Large intestine (tissue), 3 donors: ENCODE data around the gene MARCHF9. TPM values are rescaled to one million over a fixed set of nuclear protein-coding genes. Genes with fewer than 3 reads are reported as not detected.

ENCODE experiments used
- DNase-seq, 2 donors: peaks; one replicate each; pipeline versions ENCODE4 v3.0.0 to v3.0.0-alpha.2; 2013
- H3K27ac ChIP-seq: one replicate; pipeline ENCODE4 v1.5.1; 2013; ENCODE audit warnings: low read length
- H3K27me3 ChIP-seq: 2 replicates; pipeline ENCODE4 v1.6.1; 2013; ENCODE audit warnings: low read length; ENCODE audit not compliant: control insufficient read depth, insufficient read depth
- H3K36me3 ChIP-seq: 2 replicates; pipeline ENCODE4 v1.6.1; 2013; ENCODE audit warnings: low read length; ENCODE audit not compliant: control insufficient read depth, insufficient read depth
- H3K4me1 ChIP-seq: one replicate; pipeline ENCODE4 v1.6.1; 2013; ENCODE audit warnings: low read length; ENCODE audit not compliant: control insufficient read depth, insufficient read depth
- H3K4me3 ChIP-seq: one replicate; pipeline ENCODE4 v1.5.1; 2013; ENCODE audit warnings: low read length
- H3K9me3 ChIP-seq: one replicate; pipeline ENCODE4 v1.6.1; 2013; ENCODE audit warnings: mild to moderate bottlenecking, low read depth, low read length, moderate library complexity; ENCODE audit not compliant: control insufficient read depth
- WGBS: methylation state at CpG from one replicate; pipeline ENCODE4 v1.1.5; 2013; ENCODE audit warnings: low lambda C conversion rate; ENCODE audit not compliant: insufficient coverage; 5-methylcytosine and 5-hydroxymethylcytosine counted together
- polyA plus RNA-seq: library from polyadenylated mRNA; unstranded; fragments of 120-200 nt; gene quantifications from one replicate; pipeline ENCODE4 v1.2.1, GENCODE V29; 2013

The MARCHF9 gene
- polyA plus RNA-seq, 1 donor, result 28.1 TPM

DNA sequence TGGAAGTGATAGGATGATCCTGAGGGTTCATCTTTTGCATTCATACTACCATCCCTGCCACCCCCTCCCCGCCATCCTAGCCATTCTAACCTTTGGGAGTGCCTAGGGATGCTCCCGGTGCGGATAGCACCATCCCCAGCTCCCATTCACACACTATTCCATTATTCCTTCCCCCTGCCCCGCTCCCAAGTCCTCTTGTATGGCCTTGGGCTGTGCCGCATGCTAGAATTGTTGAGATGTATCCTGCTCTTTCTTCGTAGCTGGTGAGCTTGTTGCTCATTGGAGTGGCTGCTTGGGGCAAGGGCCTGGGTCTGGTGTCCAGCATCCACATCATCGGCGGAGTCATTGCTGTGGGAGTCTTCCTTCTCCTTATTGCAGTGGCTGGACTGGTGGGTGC lies 9.4 kb upstream of the MARCHF9 start:
- 0% methylated on average over 2 of the region's 8 CpGs for WGBS

DNA sequence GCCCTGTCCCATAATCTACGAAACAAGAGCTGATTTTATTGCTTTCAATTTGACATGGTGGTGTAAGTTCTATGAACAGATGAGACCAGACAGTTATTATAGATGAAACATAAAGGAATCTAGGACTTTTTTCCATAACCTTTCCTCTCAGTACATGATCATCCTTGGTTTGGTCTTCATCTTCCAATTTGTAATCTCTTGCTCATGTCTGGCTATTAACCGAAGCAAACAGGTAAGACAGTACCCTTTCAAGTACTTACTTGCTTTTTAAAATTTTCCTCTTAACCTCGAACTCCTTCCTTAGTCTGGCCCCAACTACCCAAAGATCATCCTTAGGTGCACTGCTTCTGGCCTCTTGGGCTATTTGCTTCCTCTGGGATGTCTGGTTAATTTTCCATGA lies 8.9 kb upstream of the MARCHF9 start:
- Histone ChIP-seq H3K9me3 (no peaks in the 10 kb centered on the region), H3K36me3 (peaks cover 43% of the 10 kb centered on the region), H3K4me3 (peak overlapping the region; percentile 92), H3K27ac (no peak overlapping the region), H3K27me3 (peaks cover 18% of the 10 kb centered on the region), H3K4me1 (peaks cover 19% of the 10 kb centered on the region)
- DNase-seq, result no peak
- 78% methylated on average over 2 of the region's 3 CpGs for WGBS

More for the DNA sequence above, 9.4 kb upstream of the MARCHF9 start:
- Histone ChIP-seq H3K27me3 (peaks cover 23% of the 10 kb centered on the region), H3K36me3 (peaks cover 38% of the 10 kb centered on the region), H3K4me3 (peak overlapping the region; percentile 92), H3K4me1 (peaks cover 14% of the 10 kb centered on the region), H3K27ac (peak overlapping the region; percentile 90), H3K9me3 (no peaks in the 10 kb centered on the region)
- DNase-seq, result no peak

DNA sequence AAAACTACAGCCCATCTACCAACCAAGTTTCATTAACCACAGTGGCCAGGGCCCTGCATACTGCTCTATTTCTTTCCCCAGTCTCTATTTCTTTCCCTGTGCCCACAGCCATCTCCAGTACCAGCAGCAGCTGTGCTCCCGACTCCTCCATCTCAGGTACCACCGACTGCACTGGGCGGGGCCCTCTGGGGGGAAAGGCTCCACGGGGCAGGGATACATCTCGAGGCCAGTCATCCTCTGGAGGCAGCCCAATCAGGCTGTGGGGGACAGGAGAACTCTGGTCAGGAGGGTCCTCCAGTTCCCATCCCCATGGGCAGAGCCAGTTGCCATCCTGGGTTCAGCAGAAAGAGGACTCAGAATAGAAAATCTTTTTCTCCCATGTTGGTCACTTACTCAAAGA lies 5.8 kb upstream of the MARCHF9 start:
- DNase-seq, result no peak
- H3K27ac ChIP-seq, result no peak overlapping the region
- H3K4me1 ChIP-seq, result peaks cover 36% of the 10 kb centered on the region
- no peak overlapping the region for H3K4me3 ChIP-seq
- no peaks in the 10 kb centered on the region for H3K27me3 ChIP-seq
- H3K36me3 ChIP-seq, result peaks cover 44% of the 10 kb centered on the region
- no CpG with 5 or more reads among the region's 5 CpGs for WGBS
- H3K9me3 ChIP-seq, result no peaks in the 10 kb centered on the region

DNA sequence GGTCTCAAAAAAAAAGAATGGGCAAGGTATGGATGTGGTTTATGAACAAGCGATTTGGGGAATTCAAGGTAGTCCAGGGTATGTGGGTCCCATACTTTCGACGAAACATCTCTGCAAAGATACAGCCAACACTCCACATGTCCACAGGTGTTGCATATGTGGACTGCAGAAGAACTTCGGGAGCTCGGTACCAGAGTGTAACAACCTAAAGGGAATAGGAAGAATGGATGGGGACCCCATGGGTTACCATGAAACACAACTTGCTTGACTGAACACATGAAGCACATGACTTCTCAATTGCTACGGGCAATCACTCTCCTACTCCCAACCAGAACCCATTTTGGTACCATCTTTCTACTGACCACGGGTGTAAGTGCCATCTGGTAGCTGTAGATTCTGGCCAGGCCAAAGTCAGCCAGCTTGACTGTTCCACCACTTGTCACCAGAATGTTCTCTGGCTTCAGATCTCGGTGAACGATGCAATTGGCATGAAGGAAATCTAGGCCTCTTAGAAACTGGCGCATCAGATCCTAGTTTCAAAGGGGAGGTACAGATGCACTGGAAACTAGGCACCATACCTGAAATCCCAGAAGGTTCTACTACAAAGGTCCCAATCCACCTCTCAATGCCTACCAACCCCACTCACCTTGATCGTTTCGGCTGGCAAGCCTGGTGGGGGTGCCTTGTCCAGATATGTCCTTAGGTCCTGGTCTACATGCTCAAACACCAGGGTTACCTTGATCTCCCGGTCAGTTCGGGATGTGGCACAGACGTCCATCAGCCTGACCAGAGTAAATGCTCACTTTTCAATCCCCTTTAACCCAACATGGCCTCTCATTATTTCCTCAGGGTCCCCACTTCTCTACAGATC lies 4.1 kb upstream of the MARCHF9 start:
- 100% methylated on average over 2 of the region's 15 CpGs for WGBS
- Histone ChIP-seq H3K27ac (peak overlapping the region; percentile 95), H3K27me3 (no peaks in the 10 kb centered on the region), H3K4me3 (peak overlapping the region; percentile 75), H3K9me3 (no peaks in the 10 kb centered on the region), H3K4me1 (peaks cover 34% of the 10 kb centered on the region), H3K36me3 (peaks cover 44% of the 10 kb centered on the region)
- DNase-seq, result no peak

DNA sequence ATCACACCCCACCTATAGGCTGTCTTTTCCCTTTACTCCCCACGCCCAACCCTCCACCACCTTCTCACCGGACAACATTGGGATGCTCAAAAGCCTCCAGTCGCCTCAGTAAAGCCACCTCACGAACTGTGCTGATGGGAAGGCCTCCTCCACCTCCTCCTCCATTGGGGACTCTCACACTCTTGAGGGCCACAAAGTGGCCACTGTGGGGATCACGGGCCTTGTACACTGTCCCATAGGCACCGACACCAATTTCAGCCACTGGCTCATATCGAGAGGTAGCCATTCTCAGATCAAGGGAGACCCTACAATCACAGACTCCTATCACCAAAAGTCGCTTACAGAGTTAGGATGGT lies 3.5 kb upstream of the MARCHF9 start:
- Histone ChIP-seq H3K36me3 (peaks cover 41% of the 10 kb centered on the region), H3K27me3 (no peaks in the 10 kb centered on the region)

DNA sequence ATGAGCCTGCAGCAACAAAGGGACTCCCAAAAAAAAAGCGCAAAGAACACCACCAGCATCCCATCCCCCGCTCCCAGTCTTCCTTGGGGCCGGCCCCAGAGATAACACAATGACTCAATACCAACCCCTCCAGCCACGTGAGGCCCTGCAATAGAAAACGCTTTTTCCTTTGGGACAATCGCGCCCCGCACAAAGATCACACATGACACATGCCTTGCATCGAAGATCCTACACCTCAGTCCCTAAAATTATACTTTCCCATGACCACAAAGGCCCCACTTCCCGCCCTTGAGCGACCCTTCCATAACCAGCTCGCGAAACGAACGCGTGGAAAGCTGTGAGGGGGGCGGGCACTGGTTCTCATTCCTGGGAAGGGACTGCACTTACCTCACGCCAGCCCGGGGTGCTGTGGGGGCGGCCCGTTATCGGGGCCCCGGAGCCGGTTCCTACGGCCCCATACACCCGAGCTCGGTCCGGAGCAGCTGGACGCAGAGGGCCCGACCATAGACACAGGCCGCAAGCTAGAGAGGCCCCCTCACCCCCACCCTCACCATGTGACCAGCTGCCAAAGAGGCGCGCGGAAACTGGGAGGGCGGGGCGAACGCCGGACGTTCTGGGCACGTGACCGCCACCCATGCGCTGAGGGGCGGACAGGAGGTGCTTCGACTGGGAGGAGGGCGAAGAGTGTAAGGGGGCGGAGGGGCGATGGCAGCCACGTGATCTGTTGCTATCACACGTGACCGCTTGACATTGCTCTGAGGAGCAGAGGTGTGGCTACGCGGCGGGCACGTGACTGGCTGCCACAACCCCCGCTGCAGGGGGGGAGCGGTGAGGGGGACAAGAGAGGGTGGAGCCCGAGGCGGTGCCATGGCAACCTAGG lies 2.9 kb upstream of the MARCHF9 start, which contains the start of gene CDK4:
CDK4 (minus strand) TSS at position 523 of the 880 bp plus-strand sequence. CDS start 593 bp downstream, outside the sequence.
- peak within 1 kb of the TSS; percentile 75 for H3K4me3 ChIP-seq
- peak within 1 kb of the TSS; percentile 95 for H3K27ac ChIP-seq
- H3K36me3 ChIP-seq, result peaks cover 36% of the 10 kb centered on the region
- H3K9me3 ChIP-seq, result no peaks in the 10 kb centered on the region
- peak; percentile 100 for DNase-seq
- H3K4me1 ChIP-seq, result peaks cover 35% of the 10 kb centered on the region
- no peaks in the 10 kb centered on the region for H3K27me3 ChIP-seq
- no CpG with 5 or more reads among the region's 58 CpGs for WGBS

More for the DNA sequence above, 3.5 kb upstream of the MARCHF9 start:
- Histone ChIP-seq H3K4me3 (peak overlapping the region; percentile 75), H3K4me1 (peaks cover 35% of the 10 kb centered on the region), H3K9me3 (no peaks in the 10 kb centered on the region), H3K27ac (peak overlapping the region; percentile 95)
- no peak for DNase-seq
- WGBS, result no CpG with 5 or more reads among the region's 8 CpGs

DNA sequence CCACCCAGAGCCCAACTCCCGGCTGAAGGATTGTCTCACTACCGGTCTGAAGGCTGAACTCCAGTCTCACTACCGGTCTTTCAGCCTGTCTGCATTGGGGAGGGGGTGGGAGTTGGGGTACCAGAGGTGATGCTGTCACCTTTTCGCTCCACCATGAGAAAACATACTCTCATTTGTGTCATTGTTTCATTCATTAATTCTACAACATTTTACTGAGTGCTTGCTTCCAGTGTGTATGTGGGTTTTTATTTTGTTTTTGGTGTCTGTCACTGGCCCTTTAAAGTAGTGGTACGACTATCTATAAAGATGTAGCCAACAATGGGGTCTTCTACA lies 2.3 kb upstream of the MARCHF9 start:
- no peak for DNase-seq
- H3K27me3 ChIP-seq, result no peaks in the 10 kb centered on the region
- peaks cover 35% of the 10 kb centered on the region for H3K4me1 ChIP-seq
- no peaks in the 10 kb centered on the region for H3K9me3 ChIP-seq
- peak overlapping the region; percentile 26 for H3K4me3 ChIP-seq
- H3K27ac ChIP-seq, result peak overlapping the region; percentile 72
- no CpG with 5 or more reads among the region's 5 CpGs for WGBS
- peaks cover 32% of the 10 kb centered on the region for H3K36me3 ChIP-seq

DNA sequence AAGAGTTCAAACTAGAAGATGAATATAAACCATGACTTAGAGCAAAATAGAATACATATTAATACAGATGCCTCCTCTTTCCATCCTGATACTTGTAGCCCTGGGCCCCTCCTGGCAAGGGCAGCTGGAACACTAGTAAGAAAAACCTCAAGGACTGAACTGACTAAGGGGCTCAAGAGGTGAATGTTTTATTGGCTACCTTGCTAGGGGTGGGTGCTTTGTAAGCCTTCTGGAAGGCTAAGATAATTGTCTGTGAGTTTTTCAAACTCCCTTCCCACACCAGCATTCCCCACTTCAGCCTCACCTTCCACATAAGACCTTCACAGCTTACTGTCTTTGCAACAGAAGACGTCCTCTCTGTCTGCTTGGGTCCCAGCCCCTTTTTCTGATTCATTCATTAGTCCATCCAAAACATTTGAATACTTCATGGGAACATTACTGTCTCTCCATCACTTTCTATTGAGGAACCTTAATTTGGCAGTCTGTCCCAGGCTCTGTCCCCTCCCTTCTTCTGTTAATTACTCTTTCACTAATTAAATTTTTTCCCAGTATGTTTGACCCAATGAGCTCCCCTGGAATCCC lies 1.1 kb upstream of the MARCHF9 start:
- WGBS, result no CpG with 5 or more reads among the region's 1 CpG
- H3K27ac ChIP-seq, result peak overlapping the region; percentile 82
- peaks cover 3% of the 10 kb centered on the region for H3K9me3 ChIP-seq
- H3K36me3 ChIP-seq, result peaks cover 33% of the 10 kb centered on the region
- H3K4me3 ChIP-seq, result no peak overlapping the region
- H3K4me1 ChIP-seq, result peaks cover 35% of the 10 kb centered on the region
- no peaks in the 10 kb centered on the region for H3K27me3 ChIP-seq
- DNase-seq, result no peak

DNA sequence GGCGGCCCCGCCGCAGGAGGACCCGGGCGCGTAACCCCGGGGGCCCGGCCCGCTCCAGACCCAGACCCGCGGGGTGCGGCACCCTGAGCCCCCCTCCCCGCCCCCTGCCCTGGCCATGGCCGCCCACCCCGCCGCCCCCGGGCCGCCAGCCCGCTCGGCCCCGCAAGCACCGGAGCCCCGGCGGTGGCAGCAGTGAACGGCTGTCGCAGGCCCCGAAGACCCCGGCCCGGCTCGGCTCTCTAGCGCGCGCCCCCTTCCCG lies 221 bp downstream of the MARCHF9 start:
- no CpG with 5 or more reads among the region's 34 CpGs for WGBS
- Histone ChIP-seq H3K27me3 (no peaks in the 10 kb centered on the region), H3K4me1 (peaks cover 35% of the 10 kb centered on the region), H3K9me3 (peaks cover 3% of the 10 kb centered on the region), H3K36me3 (peaks cover 28% of the 10 kb centered on the region), H3K4me3 (peak overlapping the region; percentile 66), H3K27ac (peak overlapping the region; percentile 91)
- DNase-seq, result no peak
